K562 treated with DMSO at 1 percent for 24 hours (cell line): Measurements from ENCODE around the gene MEI4. TPM values are rescaled to one million over a fixed set of nuclear protein-coding genes. Genes with fewer than 3 reads are reported as not detected.

Source experiments
- total RNA-seq: library from RNA; unstranded; fragments of 300-600 nt; gene quantifications from 2 replicates; pipeline ENCODE4 v1.2.3, GENCODE V29; 2022; ENCODE audit warnings: low read depth; ENCODE audit not compliant: insufficient read depth

The MEI4 gene
- not detected in 2 replicates for total RNA-seq

GRCh38 chr6:77652739-77653138 lies at the start of gene MEI4:
MEI4 (plus strand) TSS chr6:77653039; CDS start chr6:77690672, 37,633 bp downstream.

Other genes starting within 250 kb of the MEI4 start
- gene HTR1B, start 189.5 kb upstream of the MEI4 start, total RNA-seq: not detected in 2 replicates